ENCODE data around the gene PCDH15.
A peak's percentile ranks its signal among the peaks of the same experiment; 100 is the strongest.

PCDH15 gene

GRCh38 chr10:54815583-54815982, 14.6 kb upstream of the PCDH15 start:
- no peak for DNase-seq (ENCODE audit: low read depth)

GRCh38 chr10:54808186-54808935, 7.3 kb upstream of the PCDH15 start:
- DNase-seq (ENCODE audit: low read depth): no peak
- no peak overlapping the region for H3K4me3 ChIP-seq (ENCODE audit: low read depth, low read length)
- TF ChIP-seq CTCF (conservative IDR thresholded peaks at IDR 0.05; ENCODE audit: low read depth, low read length): no peak

More at GRCh38 chr10:54815583-54815982, 14.6 kb upstream of the PCDH15 start:
- no peak overlapping the region for H3K4me3 ChIP-seq (ENCODE audit: low read depth, low read length)
- TF ChIP-seq CTCF (conservative IDR thresholded peaks at IDR 0.05; ENCODE audit: low read depth, low read length): no peak

GRCh38 chr10:54799506-54799905, 1.5 kb downstream of the PCDH15 start:
- no peak overlapping the region for H3K4me3 ChIP-seq (ENCODE audit: low read depth, low read length)
- DNase-seq (ENCODE audit: low read depth): no peak
- no peak for TF ChIP-seq CTCF (conservative IDR thresholded peaks at IDR 0.05; ENCODE audit: low read depth, low read length)

GRCh38 chr10:54797636-54798321, 3.3 kb downstream of the PCDH15 start:
- peak; percentile 16 for DNase-seq (ENCODE audit: low read depth)
- no peak overlapping the region for H3K4me3 ChIP-seq (ENCODE audit: low read depth, low read length)
- TF ChIP-seq CTCF (conservative IDR thresholded peaks at IDR 0.05; ENCODE audit: low read depth, low read length): no peak

- TF ChIP-seq CTCF (conservative IDR thresholded peaks at IDR 0.05; ENCODE audit: low read depth, low read length): no peak
- H3K4me3 ChIP-seq (ENCODE audit: low read depth, low read length): no peak overlapping the region
Observed at GRCh38 chr10:54796881-54797280, 4.2 kb downstream of the PCDH15 start.

GRCh38 chr10:54776622-54777021, 24.4 kb downstream of the PCDH15 start:
- H3K4me3 ChIP-seq (ENCODE audit: low read depth, low read length): no peak overlapping the region
- no peak for TF ChIP-seq CTCF (conservative IDR thresholded peaks at IDR 0.05; ENCODE audit: low read depth, low read length)
- no peak for DNase-seq (ENCODE audit: low read depth)

More at GRCh38 chr10:54796881-54797280, 4.2 kb downstream of the PCDH15 start:
- DNase-seq (ENCODE audit: low read depth): no peak
